Stromal cell of bone marrow (primary cell): ENCODE results near the gene FGGY.

ENCODE experiments used
- DNase-seq: peaks from one replicate; pipeline ENCODE4 v3.0.0-alpha.2; 2012; ENCODE audit warnings: low read depth

Gene FGGY

GRCh38 chr1:59766227-59766855 lies 469.4 kb downstream of the FGGY start:
- no peak for DNase-seq

GRCh38 chr1:59767119-59767518 lies 470.2 kb downstream of the FGGY start:
- DNase-seq = no peak

- DNase-seq = no peak
These were observed 472.2 kb downstream of the FGGY start for GRCh38 chr1:59768792-59769735.

GRCh38 chr1:59769736-59770095 lies 472.8 kb downstream of the FGGY start:
- no peak for DNase-seq

GRCh38 chr1:59771361-59771760 lies 474.5 kb downstream of the FGGY start:
- no peak for DNase-seq

GRCh38 chr1:59775480-59775879 lies 478.6 kb downstream of the FGGY start:
- no peak for DNase-seq

- DNase-seq = no peak
These were observed 480.3 kb downstream of the FGGY start for GRCh38 chr1:59776960-59777852.

GRCh38 chr1:59779949-59780348 lies 483.1 kb downstream of the FGGY start:
- DNase-seq = no peak

- no peak for DNase-seq
These were observed 491.9 kb downstream of the FGGY start for GRCh38 chr1:59788825-59789224.

- DNase-seq = no peak
These were observed 501.7 kb downstream of the FGGY start for GRCh38 chr1:59798600-59798999.

- no peak for DNase-seq
These were observed 506.7 kb downstream of the FGGY start for GRCh38 chr1:59803458-59804038.

GRCh38 chr1:59804301-59804700 lies 507.4 kb downstream of the FGGY start:
- no peak for DNase-seq

- DNase-seq = no peak
These were observed 508.7 kb downstream of the FGGY start for GRCh38 chr1:59805554-59805953.
